Measurements from ENCODE around the gene EIF4G2.

EIF4G2 gene

DNA sequence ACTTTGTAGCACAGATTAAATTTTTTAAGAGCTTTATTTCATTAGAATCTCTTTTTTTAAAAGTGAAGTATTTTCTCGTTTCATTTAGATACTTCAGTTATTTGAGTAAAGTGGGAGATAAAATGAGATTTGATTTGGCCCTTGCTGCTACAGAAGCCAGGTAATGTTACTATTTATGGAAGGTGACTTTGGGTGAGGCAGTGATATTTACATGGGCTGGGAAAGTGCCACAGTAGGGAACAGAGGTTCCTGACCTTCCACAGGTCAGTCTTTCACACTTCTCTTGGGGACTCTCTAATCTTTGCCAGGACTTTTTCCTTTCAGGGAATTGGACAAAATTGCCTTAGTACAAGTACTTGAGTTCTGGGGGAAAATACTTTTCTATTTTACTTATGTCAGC is 37.3 kb downstream of the EIF4G2 start:
- no peak for DNase-seq (ENCODE audit: low read depth in 3 of 3)

DNA sequence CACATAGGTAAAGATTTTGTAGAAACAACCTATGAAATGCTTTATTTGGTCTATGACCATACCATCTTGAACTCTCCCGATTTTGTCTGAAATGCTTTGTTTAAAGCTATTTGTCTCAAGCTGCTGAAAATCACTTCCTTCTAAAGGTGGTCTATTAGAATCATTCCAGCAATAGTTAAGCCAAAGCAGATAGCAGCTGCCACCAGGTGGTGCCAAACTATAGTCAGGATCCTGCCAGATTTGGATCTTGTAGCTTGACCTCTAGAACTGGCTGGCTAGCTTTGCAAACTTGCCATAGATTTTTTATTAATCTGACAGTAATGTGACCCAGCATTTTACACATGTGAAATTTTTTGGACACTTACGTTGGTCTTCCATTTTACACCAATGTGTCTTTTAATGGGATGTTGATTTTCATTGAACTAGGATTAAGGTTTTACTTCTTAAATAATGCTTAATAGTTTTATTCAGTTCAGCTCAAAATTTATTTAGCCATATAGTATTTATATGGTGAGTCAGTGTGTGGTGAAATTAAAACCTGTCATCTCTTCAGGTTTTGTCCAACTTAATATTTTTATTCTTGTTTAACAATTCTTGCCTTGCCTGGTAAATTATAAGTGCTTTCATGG is 38.0 kb downstream of the EIF4G2 start:
- no peak for DNase-seq (ENCODE audit: low read depth in 3 of 3)

DNA sequence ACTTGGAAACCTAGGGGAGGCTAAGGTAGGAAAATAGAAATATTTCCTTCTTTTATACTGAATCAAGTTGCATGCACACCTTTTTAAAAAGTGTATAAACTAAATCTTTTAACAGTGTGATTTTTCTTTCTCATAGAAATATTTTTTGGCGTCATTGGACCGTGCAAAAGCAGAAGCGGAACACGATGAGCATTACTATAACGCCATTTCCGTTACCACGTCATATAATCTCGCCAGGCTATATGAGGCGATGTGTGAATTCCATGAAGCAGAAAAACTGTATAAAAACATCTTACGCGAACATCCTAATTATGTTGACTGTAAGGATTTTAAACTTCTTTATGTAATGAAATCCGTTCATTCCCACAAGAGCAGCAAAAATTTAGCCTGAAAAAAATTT is 44.3 kb downstream of the EIF4G2 start:
- no peak for DNase-seq (ENCODE audit: low read depth in 3 of 3)

DNA sequence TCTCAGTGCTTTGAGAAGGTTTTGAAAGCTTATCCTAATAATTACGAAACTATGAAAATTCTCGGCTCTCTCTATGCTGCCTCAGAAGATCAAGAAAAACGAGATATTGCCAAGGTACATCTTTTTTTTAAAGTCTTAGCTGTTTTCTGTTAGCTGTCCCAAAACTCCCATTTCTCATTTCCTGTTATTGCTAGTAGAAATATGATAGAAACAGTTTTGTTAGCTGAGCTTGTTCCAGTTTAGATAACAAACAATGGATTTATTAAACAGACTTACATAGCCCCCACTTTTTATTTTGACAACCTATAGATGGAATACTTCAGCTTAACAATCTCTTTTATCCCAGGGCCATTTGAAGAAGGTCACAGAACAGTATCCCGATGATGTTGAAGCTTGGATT is 45.0 kb downstream of the EIF4G2 start:
- DNase-seq (ENCODE audit: low read depth in 3 of 3), result no peak

DNA sequence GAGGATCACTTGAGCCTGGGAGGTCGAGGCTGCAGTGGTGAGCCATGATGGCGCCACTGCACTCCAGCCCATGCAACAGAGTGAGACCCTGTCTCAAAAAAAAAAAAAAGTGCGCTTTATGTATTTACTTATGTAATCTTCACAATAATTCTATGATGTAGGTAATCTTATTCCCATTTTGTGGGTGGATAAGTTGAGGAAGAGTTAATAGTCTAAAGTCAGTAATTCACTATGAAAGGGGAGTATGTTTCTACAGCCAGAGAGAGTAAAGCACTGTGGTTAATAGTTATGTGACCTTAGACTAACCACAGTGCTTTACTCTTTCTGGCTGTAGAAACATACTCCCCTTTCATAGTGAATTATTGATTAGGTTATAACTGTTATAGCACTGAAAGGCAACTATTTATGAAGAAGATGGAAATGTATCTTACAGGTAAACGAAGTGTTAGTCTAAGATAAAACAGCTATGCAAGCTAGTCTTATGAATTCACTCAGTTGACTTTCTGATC is 45.8 kb downstream of the EIF4G2 start:
- DNase-seq (ENCODE audit: low read depth in 3 of 3), result no peak

DNA sequence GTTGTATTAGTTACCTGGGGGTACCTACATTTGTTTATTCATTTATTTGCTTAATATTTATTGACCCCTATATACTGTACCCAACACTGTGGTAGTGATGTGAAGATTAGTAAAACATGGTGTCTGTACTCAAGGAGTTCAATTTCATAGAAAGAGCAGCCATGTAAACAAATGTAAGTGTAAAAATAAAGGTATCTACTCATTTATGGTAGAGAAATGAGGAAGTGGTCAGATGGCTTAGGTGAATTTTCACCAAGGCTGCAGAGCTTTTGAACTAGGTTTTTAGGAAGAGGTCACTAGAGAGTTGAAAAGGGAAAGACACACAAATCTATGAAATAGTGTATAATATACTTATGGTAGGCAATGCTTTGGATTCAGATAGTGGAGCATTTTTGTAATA is 46.5 kb downstream of the EIF4G2 start:
- no peak for DNase-seq (ENCODE audit: low read depth in 3 of 3)

DNA sequence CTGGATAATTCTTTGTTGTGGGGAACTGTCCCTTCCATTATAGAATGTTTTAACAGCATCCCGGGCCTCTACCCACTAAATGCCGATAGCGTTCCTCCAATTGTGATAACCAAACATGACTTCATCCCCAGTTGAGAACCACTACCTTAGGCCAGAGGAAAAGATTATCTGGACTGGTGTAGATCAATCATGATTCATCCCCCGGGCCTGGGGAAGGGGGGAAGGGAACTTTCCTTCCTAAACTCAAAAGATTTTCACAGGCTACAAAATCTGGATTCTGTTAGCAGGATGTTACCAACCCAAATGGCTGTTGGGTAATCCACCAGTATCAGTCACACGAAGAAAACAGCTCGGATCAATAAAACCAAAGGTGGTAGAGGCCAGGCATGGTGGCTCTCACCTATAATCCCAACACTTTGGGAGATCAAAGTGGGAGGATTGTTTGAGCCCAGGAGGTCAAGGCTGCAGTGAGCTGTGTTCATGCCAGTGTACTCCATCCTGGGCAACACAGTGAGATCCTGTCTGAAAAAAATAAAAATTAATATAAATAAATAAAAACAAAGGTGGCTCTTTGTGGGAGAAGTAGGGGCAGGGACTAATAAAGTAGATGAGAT is 47.5 kb downstream of the EIF4G2 start:
- DNase-seq (ENCODE audit: low read depth in 3 of 3), result no peak

DNA sequence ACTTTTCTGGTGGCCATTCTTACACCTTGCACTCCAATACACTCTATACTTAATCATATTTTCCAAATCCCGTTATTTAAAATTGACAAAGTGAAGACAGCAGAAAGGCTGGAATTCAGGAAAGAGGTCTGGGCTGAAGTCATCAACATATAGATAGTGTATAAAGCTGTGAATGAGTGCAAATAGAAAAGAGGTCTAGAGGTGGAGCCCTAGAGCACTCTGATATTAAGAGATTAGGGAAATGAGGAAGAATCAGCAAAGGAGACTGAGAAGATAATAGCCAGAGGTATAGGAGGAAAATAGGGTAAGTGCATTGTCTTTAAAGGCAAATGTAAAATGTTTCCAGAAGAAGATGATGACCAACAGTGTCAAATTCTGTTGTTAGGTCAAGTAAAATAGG is 49.8 kb downstream of the EIF4G2 start:
- no peak for DNase-seq (ENCODE audit: low read depth in 3 of 3)

DNA sequence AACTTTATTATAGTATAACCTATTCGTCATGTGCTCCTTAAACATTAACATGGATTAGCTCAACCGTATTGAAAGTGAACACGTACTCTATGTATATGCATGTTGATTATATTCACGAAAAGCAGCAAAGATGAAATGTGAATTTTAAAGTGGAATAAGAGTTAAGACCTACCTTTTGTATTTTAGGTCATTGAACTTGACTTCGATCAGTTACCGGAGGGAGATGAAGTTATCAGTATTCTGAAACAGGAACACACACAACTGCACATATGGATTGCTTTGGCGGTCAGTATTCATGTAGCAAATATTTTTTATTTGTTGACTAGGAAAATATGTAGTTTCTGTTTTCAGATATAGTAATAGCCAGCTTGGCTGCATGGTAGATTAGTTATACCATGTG is 56.2 kb downstream of the EIF4G2 start:
- no peak for DNase-seq (ENCODE audit: low read depth in 3 of 3)

DNA sequence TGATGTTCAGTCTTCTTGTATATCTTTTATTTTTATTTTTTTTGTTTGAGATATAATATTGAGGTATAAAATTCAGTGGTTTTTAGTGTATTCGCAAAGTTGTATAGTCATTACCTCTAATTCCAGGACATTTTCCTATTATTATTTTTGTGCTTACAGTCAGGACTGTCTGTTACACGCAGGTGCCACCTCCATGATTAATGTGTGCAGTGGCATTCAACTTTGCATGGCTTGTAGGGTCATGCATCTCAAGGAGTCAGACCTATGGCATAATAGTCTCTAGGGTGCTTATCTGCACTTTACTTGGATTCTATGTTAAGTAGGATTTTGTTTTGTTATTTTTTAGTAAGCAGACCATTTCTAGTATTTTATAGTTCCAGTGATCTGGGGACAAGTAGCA is 56.7 kb downstream of the EIF4G2 start:
- DNase-seq (ENCODE audit: low read depth in 3 of 3), result no peak

DNA sequence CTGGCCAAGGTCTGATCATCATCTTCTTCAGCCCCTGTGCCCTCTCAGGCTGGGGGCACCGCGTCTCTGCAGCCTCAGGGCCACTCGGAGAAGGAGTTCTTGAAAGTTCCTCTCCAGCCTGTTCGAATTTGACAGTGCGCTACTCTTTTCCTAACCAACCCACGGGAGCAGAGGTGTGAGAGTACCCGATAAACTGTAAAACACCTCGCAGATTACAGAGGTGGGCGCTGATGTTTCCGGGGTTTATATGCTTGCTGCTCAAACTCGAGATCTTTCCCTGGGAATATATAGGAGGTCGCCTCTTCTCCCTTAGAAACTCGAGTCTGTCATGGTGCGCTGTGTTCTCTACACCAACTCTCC is 57.2 kb downstream of the EIF4G2 start:
- no peak for DNase-seq (ENCODE audit: low read depth in 3 of 3)

DNA sequence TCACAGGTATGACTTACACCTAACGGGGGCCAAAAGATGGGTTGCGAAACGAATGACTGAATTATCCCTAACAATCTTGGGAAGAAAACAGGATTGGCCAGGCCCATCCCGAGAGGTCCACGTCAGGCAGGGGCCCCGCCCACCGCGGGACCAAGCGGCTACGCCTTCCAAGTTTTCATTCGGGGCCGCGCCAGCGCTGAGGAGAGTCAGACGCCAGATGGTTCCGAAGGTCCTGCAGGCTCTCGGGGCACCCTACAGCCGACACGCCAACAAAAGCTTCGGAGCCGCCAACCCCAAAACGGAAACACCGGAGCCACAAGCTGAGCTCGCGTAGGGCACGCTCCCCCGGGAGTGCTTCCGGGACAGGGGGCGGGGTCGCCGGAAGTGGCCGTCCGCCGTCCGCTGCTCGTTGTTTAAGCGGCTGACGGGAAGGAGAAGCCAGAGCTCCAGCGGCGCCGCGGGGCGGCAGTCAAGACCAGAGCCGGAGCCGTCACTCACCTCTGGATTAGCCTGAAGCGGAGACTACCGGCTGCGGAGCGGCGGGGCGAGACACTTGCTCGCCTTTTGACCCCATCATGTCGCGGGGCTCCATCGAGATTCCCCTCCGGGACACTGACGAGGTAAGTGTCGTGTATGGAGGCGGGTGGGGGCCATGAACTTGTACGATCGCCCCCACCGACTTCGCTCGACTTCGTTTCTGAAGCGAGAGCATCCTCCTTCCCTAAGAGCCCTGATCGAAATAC is 57.7 kb downstream of the EIF4G2 start, which contains the start of gene CTR9:
CTR9 (plus strand) TSS at position 409 of the 743 bp plus-strand sequence; CDS start at position 576, 167 bp downstream.
- peak; percentile 82 to 93 (median 83) for DNase-seq (ENCODE audit: low read depth in 3 of 3)

DNA sequence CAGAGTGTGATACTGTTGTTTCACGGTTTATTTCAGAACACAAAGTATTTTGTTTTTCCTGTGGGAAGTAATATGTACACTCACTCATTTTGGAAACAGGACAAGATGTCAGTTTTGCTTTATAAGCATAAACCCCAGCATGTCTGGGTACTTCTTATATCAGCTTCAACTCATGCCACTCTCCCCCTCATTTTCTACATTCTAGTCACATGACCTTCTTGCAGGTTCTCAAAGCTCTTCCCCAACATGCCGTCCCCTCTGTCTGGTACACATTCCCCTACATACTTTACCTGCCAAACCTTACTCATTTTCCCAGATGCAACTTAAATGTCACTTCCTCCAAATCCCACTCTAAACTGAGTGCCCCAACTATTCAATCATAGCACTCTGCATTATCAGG is 59.2 kb downstream of the EIF4G2 start:
- DNase-seq (ENCODE audit: low read depth in 3 of 3), result no peak

DNA sequence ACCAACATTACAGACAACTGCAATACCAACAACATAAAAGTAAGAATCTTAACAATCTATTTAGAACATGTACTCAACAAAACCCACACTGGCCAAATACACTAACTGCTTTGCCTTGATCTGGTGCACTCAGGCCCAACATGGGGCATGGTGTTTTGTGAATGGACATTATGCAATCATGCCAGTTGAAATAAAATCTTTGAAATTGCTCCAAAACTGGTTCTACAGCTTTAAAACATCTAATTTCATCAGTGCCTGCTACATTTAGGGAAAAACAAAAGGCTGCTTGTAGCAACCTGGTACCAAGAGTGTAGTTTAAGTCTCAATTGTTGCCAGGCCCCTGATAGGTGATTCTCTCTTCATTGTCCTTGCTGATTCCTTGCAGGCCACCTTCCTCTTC is 61.0 kb downstream of the EIF4G2 start:
- no peak for DNase-seq (ENCODE audit: low read depth in 3 of 3)

All from stimulated activated CD4-positive, alpha-beta T cell treated with anti-CD3 and anti-CD28 coated beads, TNF-alpha, amount 100 ng/mL, for 24 hours (primary cell).